Keratinocyte (primary cell): ENCODE results near the gene IL1RAPL1.

Source experiments
- EZH2 ChIP-seq: IDR thresholded peaks from one replicate; pipeline ENCODE4 v1.6.1; 2012; ENCODE audit warnings: inconsistent platforms, mild to moderate bottlenecking, low read length, moderate library complexity
- TF ChIP-seq, protein P1 (sequence below), 3 experiments: IDR thresholded peaks in 1 of 3; conservative IDR thresholded peaks in 1 of 3; optimal IDR thresholded peaks in 1 of 3; 2 replicates in 2 of 3; 3 replicates in 1 of 3; pipeline versions ENCODE3 to v1.5.1; 2011; ENCODE audit warnings: low read length in 3 of 3, mild to moderate bottlenecking in 3 of 3, moderate library complexity in 2 of 3, control low read depth in 1 of 3, inconsistent platforms in 1 of 3; ENCODE audit not compliant: insufficient read depth in 2 of 3; ENCODE audit errors: extremely low read depth in 1 of 3

DNA sequence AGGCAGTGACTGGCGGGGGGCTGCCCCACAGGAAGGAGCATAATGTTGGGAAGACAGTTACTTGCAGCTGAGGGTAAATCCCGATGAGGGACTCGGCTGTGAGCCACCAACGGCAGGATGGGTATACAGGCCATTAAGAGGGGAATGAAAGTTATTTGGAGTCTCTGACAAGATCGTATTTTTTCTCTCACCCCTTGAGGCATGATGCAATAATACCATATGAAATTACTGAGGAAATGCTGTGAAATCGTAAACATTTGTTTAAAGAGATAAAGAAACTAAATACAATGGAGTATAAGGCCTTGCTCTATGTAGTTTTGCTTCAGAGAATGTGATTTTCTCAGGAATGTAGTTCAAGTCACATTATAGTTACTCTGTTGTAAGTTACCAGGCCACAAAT lies 12.7 kb downstream of the IL1RAPL1 start:
- TF ChIP-seq, protein P1, sequence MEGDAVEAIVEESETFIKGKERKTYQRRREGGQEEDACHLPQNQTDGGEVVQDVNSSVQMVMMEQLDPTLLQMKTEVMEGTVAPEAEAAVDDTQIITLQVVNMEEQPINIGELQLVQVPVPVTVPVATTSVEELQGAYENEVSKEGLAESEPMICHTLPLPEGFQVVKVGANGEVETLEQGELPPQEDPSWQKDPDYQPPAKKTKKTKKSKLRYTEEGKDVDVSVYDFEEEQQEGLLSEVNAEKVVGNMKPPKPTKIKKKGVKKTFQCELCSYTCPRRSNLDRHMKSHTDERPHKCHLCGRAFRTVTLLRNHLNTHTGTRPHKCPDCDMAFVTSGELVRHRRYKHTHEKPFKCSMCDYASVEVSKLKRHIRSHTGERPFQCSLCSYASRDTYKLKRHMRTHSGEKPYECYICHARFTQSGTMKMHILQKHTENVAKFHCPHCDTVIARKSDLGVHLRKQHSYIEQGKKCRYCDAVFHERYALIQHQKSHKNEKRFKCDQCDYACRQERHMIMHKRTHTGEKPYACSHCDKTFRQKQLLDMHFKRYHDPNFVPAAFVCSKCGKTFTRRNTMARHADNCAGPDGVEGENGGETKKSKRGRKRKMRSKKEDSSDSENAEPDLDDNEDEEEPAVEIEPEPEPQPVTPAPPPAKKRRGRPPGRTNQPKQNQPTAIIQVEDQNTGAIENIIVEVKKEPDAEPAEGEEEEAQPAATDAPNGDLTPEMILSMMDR (optimal IDR thresholded peaks at IDR 0.05 in 1 of 3, IDR thresholded peaks at IDR 0.05 in 1 of 3, conservative IDR thresholded peaks at IDR 0.05 in 1 of 3; ENCODE audit: extremely low read depth in 1 of 3, insufficient read depth in 2 of 3, low read length in 3 of 3) = no peak
- no peak for TF ChIP-seq EZH2
